Lung (tissue), 12 donors: ENCODE results near the gene P2RX4. TPM values are rescaled to one million over a fixed set of nuclear protein-coding genes. Genes with fewer than 3 reads are reported as not detected.
"Not testable (repeated sequence)": the region's sequence is repeated elsewhere in the genome, so short reads cannot be mapped to it uniquely, and the experiment has no call there.

Source experiments
- ATAC-seq: fragments of 200-7000 bp; cut with Tn5 transposase; one replicate; pipeline ENCODE4 v1.9.1; 2020; ENCODE audit warnings: moderate number of reproducible peaks; ENCODE audit not compliant: insufficient read depth, low FRiP score
- DNase-seq, 3 donors: peaks; one replicate each; pipeline ENCODE4 v3.0.0-alpha.2; 2013 to 2017
- H3K27ac ChIP-seq, 2 donors: one replicate each; pipeline ENCODE4 v1.5.1; 2013; ENCODE audit warnings: mild to moderate bottlenecking in 2 of 2, moderate library complexity in 2 of 2, control low read depth in 1 of 2, inconsistent platforms in 1 of 2, low read depth in 1 of 2, low read length in 1 of 2
- H3K27me3 ChIP-seq, 3 donors: one replicate each; pipeline ENCODE4 v1.5.1; 2013; ENCODE audit warnings: low read length in 2 of 3; ENCODE audit not compliant: control insufficient read depth in 3 of 3, insufficient read depth in 3 of 3
- H3K36me3 ChIP-seq, 4 donors: one replicate each; pipeline ENCODE4 v1.5.1; 2013; ENCODE audit warnings: low read length in 4 of 4, mild to moderate bottlenecking in 1 of 4, moderate library complexity in 1 of 4; ENCODE audit not compliant: control insufficient read depth in 4 of 4, insufficient read depth in 4 of 4
- H3K4me1 ChIP-seq, 5 donors: one replicate each; pipeline ENCODE4 v1.5.1; 2013; ENCODE audit warnings: low read length in 5 of 5, mild to moderate bottlenecking in 2 of 5, moderate library complexity in 1 of 5; ENCODE audit not compliant: control insufficient read depth in 5 of 5, insufficient read depth in 5 of 5
- H3K4me3 ChIP-seq: one replicate; pipeline ENCODE4 v1.5.1; 2013; ENCODE audit warnings: mild to moderate bottlenecking, control low read depth, moderate library complexity
- H3K9ac ChIP-seq, 2 donors: one replicate each; pipeline ENCODE4 v1.5.1; 2013; ENCODE audit warnings: low read length in 2 of 2, control low read depth in 1 of 2; ENCODE audit not compliant: insufficient read depth in 1 of 2
- H3K9me3 ChIP-seq, 4 donors: one replicate each; pipeline ENCODE4 v1.5.1; 2013; ENCODE audit warnings: low read length in 3 of 4, mild to moderate bottlenecking in 1 of 4, moderate library complexity in 1 of 4; ENCODE audit not compliant: control insufficient read depth in 4 of 4, insufficient read depth in 3 of 4
- WGBS, 2 donors: extraction: QIAGEN DNeasy Blood & Tissue Kit; methylation state at CpG; one replicate each; pipeline ENCODE4 v1.1.7; 2013; 5-methylcytosine and 5-hydroxymethylcytosine counted together
- polyA plus RNA-seq, 2 donors: library from polyadenylated mRNA; stranded (reverse); fragments of 200-250 nt; gene quantifications; one replicate each; pipeline ENCODE4 v1.2.1, GENCODE V29; 2013
- total RNA-seq, 2 donors: library from RNA; depleted of rRNA in 1 of 2; stranded (reverse); fragments of >200 nt in 1 of 2; gene quantifications; one replicate each; pipeline ENCODE4 v1.2.1, GENCODE V29; 2014 to 2021
- TF ChIP-seq, protein P1 (sequence below): IDR thresholded peaks from 2 replicates; pipeline ENCODE4 v1.5.1; 2012; ENCODE audit warnings: mild to moderate bottlenecking; ENCODE audit errors: control extremely low read depth, extremely low read depth
- donor health status: control.
- donor health status: control.
- donor health status: Bipolar disorder and iron deficiency.
- donor health status: healthy.
- donor health status: DM: yes; HTN: yes; CAD: no.

P2RX4 gene
- total and polyA plus RNA-seq, 4 donors, result 29.5 to 60.4 (median 46.4) TPM

DNA sequence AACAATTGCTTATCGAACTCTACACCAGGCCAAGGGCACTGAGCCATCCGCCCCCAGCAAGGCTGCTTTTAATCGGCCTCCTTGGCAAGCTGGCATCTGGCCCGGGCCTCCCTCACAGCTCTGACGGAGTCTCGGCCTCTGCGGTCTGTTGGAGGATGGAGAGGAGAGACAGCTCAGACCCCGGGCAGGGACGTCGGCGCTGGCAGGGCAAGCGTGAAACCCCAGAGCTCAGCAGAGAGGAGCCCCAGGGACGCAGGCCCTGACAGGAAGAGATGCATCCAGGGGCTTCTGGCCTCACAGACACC, 69.1 kb downstream of the P2RX4 start:
- Histone ChIP-seq H3K27ac (peak overlapping the region in 1 of 2 donors; percentile 66), H3K36me3 (peaks cover 0 to 8% (median 1%) of the 10 kb centered on the region in 4 donors), H3K9me3 (no peaks in the 10 kb centered on the region), H3K27me3 (no peaks in the 10 kb centered on the region), H3K9ac (no peak overlapping the region), H3K4me1 (peaks cover 0 to 23% (median 16%) of the 10 kb centered on the region in 5 donors), H3K4me3 (no peak overlapping the region)
- DNase-seq, result peak; percentile 30 to 63 (median 32)
- TF ChIP-seq, protein P1, sequence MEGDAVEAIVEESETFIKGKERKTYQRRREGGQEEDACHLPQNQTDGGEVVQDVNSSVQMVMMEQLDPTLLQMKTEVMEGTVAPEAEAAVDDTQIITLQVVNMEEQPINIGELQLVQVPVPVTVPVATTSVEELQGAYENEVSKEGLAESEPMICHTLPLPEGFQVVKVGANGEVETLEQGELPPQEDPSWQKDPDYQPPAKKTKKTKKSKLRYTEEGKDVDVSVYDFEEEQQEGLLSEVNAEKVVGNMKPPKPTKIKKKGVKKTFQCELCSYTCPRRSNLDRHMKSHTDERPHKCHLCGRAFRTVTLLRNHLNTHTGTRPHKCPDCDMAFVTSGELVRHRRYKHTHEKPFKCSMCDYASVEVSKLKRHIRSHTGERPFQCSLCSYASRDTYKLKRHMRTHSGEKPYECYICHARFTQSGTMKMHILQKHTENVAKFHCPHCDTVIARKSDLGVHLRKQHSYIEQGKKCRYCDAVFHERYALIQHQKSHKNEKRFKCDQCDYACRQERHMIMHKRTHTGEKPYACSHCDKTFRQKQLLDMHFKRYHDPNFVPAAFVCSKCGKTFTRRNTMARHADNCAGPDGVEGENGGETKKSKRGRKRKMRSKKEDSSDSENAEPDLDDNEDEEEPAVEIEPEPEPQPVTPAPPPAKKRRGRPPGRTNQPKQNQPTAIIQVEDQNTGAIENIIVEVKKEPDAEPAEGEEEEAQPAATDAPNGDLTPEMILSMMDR, result no peak
- WGBS, 2 donors, result 50 to 83% methylated on average over 13 of the region's 13 CpGs
- ATAC-seq, result no peak

- peaks cover 0 to 8% (median 0%) of the 10 kb centered on the region in 4 donors for H3K36me3 ChIP-seq
- 50 to 65% methylated on average over 10 of the region's 10 CpGs for WGBS, 2 donors
- H3K27ac ChIP-seq, result peak overlapping the region in 1 of 2 donors; percentile 66
- peak; percentile 69 to 78 (median 73) for DNase-seq
- TF ChIP-seq, protein P1, result no peak
- no peaks in the 10 kb centered on the region for H3K9me3 ChIP-seq
- H3K4me3 ChIP-seq, result no peak overlapping the region
- no peaks in the 10 kb centered on the region for H3K27me3 ChIP-seq
- peak overlapping the region in 1 of 2 donors; percentile 42 for H3K9ac ChIP-seq
- H3K4me1 ChIP-seq, result peaks cover 0 to 23% (median 16%) of the 10 kb centered on the region in 5 donors
- ATAC-seq, result peak; percentile 21
These were observed 69.6 kb downstream of the P2RX4 start for GRCh38 chr12:121279507-121279915.

DNA sequence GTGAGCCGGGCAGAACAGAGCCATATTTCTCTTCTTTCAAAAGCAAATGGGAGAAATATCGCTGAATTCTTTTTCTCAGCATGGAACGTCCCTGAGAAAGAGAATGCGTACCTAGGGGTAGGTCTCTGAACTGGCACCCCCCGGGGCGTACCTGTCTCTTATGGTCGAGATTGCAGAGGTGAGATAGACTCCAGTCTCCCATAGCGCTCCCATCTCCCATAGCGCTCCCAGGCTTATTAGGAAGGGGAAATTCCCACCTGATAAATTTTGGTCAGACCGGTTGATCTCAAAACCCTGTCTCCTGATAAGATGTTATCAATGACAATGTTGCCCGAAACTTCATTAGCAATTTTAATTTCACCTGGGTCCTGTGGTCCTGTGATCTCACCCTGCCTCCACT, 70.6 kb downstream of the P2RX4 start:
- not testable (repeated sequence) for DNase-seq, H3K9me3 ChIP-seq, H3K27me3 ChIP-seq, H3K4me3 ChIP-seq, H3K27ac ChIP-seq, ATAC-seq, H3K36me3 ChIP-seq, H3K9ac ChIP-seq
- peaks cover 0 to 23% (median 16%) of the 10 kb centered on the region in 5 donors for H3K4me1 ChIP-seq
- WGBS, 2 donors, result 92 to 94% methylated on average over 10 to 11 of the region's 11 CpGs

DNA sequence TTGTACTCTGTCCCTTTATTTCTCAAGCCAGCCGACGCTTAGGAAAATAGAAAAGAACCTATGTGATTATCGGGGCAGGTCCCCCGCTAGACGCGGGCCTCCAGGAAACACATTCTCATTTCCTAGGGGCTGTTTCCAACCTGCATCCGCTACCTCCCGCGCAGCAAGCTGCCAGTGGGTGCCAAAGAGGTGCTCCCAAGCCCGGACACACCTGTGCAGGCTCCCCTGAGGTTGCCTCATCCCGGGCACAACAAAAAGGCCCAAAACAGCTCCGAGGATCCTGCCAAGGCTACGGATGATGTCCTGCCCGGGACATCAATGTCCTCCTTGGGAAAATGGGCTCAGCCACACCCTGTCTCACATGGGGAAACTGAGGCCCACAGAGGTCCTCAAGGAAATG, 71.2 kb downstream of the P2RX4 start:
- ATAC-seq, DNase-seq, H3K9me3 ChIP-seq, H3K36me3 ChIP-seq, H3K27ac ChIP-seq, H3K9ac ChIP-seq, H3K4me3 ChIP-seq, H3K27me3 ChIP-seq: not testable (repeated sequence)
- peaks cover 0 to 23% (median 16%) of the 10 kb centered on the region in 5 donors for H3K4me1 ChIP-seq
- 90 to 92% methylated on average over 14 of the region's 14 CpGs for WGBS, 2 donors
